Natural killer cell treated with Interleukin-12 subunit alpha and Interleukin-12 subunit beta and Interleukin-15 and Interleukin-18, amount 100 ng/mL, for 72 hours (primary cell): ENCODE data around the gene PNMA6E. TPM values are rescaled to one million over a fixed set of nuclear protein-coding genes. Genes with fewer than 3 reads are reported as not detected.
"Not testable (repeated sequence)": the region's sequence is repeated elsewhere in the genome, so short reads cannot be mapped to it uniquely, and the experiment has no call there.

Source experiments
- ATAC-seq, 2 donors: fragments of 150-1000 bp; cut with Tn5 transposase in 1 of 2; sonication (Bioruptor Pico), chemical (Tn5 transposase) in 1 of 2; 2 replicates each; pipeline ENCODE4 v1.10.0; 2021
- DNase-seq: peaks from one replicate; pipeline ENCODE4 v3.0.0; 2022; ENCODE audit warnings: low spot score
- H3K27ac Mint-ChIP-seq, 2 donors: 1 replicate in 1 of 2; 2 replicates in 1 of 2; pipeline ENCODE4 v1.8.0; 2022; ENCODE audit warnings: mixed read lengths in 2 of 2, mild to moderate bottlenecking in 1 of 2, moderate library complexity in 1 of 2
- H3K27me3 Mint-ChIP-seq, 2 donors: 1 replicate in 1 of 2; 2 replicates in 1 of 2; pipeline ENCODE4 v1.8.0; 2022; ENCODE audit warnings: mixed read lengths in 2 of 2
- H3K36me3 Mint-ChIP-seq: one replicate; pipeline ENCODE4 v1.8.0; 2022; ENCODE audit warnings: mixed read lengths
- H3K4me1 Mint-ChIP-seq, 2 donors: 1 replicate in 1 of 2; 2 replicates in 1 of 2; pipeline ENCODE4 v1.8.0; 2022; ENCODE audit warnings: low read depth in 2 of 2, mixed read lengths in 2 of 2, mild to moderate bottlenecking in 1 of 2
- H3K4me3 Mint-ChIP-seq: one replicate; pipeline ENCODE4 v1.8.0; 2022; ENCODE audit warnings: mixed read lengths
- H3K9me3 Mint-ChIP-seq: 2 replicates; pipeline ENCODE4 v1.8.0; 2022; ENCODE audit warnings: mixed read lengths
- total RNA-seq, 2 donors: library from RNA; stranded (reverse); gene quantifications; one replicate each; pipeline ENCODE4 v1.2.3, GENCODE V29; 2022

The PNMA6E gene
- total RNA-seq, 2 donors from 2014 or later, result not detected

DNA sequence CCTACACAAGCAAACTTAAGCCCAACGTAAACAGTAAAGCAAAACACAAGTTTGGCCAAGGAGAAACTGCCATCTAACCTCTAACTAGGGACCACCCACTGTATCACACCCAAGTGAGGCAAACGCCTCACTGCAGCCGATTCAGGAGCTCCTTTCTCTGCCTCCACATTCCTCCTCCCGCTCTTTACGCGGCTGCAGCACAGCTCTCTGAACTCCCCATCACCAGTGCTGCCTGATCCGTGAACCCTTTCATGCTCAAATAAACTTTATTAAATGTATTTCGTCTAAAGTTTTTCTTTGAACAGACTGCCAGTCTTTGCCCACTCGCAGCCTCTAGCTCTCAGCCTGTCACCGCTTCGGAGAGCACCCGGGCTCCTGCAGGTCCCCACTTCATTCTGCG lies 6.5 kb downstream of the PNMA6E start:
- no peak overlapping the region for H3K27ac Mint-ChIP-seq
- no peaks in the 10 kb centered on the region for H3K9me3 Mint-ChIP-seq
- H3K4me3 Mint-ChIP-seq, result no peak overlapping the region
- H3K4me1 Mint-ChIP-seq, result no peaks in the 10 kb centered on the region
- peaks cover 0 to 2% of the 10 kb centered on the region in 2 donors for H3K27me3 Mint-ChIP-seq
- no peaks in the 10 kb centered on the region for H3K36me3 Mint-ChIP-seq
- DNase-seq, result no peak
- no peak for ATAC-seq

DNA sequence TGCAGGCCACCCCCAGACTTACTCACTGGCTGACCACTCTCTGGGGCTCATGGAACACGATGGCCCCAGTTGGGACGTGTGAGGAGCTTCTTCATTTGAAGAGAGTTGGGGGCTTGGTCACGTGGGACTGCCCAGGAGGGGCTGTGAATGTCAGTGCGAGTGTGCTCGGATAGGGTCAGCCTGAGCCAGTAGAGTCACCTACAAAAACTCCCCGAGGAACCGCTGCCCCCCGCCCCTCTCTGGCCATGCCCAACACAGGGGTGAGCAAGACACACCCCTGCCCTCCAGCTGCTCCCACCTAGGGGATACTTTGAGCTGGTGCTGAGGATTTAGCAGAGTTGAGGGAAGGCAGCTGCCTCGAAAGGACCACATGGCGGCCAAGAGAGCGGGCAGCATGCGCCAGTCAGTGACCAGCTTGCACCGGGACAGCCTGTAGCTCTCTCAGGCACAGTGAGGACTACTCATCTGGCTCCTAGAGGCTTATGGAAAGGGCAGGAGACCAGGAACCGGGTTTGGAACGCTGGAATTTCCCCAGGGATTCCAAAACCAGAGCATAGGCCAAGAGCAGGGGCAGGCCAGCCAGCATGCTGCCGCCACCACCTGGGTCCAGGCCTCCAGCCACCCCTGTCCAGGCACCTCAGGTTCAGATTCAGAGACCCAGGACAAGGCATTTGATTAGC lies 8.4 kb downstream of the PNMA6E start:
- Mint-ChIP-seq H3K9me3 (no peaks in the 10 kb centered on the region), H3K4me3 (no peak overlapping the region), H3K36me3 (no peaks in the 10 kb centered on the region), H3K4me1 (no peaks in the 10 kb centered on the region), H3K27ac (no peak overlapping the region), H3K27me3 (peaks cover 0 to 2% of the 10 kb centered on the region in 2 donors)
- DNase-seq, result no peak
- ATAC-seq, result no peak

DNA sequence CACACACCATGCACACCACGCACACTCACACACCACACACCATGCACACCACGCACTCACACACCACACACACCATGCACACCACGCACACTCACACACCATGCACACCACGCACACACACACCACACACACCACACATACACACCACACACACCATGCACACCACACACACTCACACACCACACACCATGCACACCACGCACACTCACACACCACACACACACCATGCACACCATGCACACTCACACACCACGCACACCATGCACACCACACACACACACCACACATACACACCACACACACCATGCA lies 11.7 kb downstream of the PNMA6E start:
- not testable (repeated sequence) for H3K36me3 Mint-ChIP-seq, H3K4me3 Mint-ChIP-seq, H3K4me1 Mint-ChIP-seq, H3K27ac Mint-ChIP-seq, DNase-seq, H3K9me3 Mint-ChIP-seq, H3K27me3 Mint-ChIP-seq, ATAC-seq

DNA sequence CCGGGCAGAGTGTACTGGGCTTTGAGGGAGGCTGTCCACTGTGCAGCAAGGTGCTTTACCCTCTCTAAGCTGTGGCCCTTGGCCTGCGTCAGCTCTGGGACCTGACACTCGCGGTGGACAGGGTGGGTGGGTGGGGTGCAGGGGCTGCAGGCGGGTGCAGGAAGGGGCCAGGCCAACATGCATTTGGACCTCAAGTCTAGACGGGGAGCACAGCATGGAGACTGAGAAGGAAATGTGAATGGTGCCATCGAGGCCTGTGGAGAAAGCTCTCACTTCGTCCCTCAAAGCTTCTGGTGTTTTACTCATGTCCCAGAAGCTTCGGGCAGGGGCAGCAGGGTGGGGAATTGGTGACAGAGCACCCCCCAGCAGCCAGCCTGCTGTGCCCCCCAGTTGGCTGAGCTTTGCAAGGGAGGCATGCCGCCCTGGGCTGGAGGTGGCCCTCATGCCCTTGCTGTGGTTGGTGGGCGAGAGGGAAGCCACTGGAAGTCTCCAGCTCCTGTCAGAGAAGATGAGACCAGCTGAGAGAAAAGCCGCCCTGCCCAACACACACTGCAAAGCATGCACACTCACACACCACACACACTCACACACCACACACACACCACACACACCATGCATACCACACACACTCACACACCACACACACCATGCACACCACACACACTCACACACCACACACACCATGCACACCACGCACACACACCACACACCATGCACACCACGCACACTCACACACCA lies 12.3 kb downstream of the PNMA6E start:
- Mint-ChIP-seq H3K4me1 (no peaks in the 10 kb centered on the region), H3K4me3 (no peak overlapping the region), H3K27ac (no peak overlapping the region), H3K27me3 (peaks cover 0 to 3% of the 10 kb centered on the region in 2 donors), H3K9me3 (no peaks in the 10 kb centered on the region), H3K36me3 (no peaks in the 10 kb centered on the region)
- ATAC-seq, result no peak
- no peak for DNase-seq

DNA sequence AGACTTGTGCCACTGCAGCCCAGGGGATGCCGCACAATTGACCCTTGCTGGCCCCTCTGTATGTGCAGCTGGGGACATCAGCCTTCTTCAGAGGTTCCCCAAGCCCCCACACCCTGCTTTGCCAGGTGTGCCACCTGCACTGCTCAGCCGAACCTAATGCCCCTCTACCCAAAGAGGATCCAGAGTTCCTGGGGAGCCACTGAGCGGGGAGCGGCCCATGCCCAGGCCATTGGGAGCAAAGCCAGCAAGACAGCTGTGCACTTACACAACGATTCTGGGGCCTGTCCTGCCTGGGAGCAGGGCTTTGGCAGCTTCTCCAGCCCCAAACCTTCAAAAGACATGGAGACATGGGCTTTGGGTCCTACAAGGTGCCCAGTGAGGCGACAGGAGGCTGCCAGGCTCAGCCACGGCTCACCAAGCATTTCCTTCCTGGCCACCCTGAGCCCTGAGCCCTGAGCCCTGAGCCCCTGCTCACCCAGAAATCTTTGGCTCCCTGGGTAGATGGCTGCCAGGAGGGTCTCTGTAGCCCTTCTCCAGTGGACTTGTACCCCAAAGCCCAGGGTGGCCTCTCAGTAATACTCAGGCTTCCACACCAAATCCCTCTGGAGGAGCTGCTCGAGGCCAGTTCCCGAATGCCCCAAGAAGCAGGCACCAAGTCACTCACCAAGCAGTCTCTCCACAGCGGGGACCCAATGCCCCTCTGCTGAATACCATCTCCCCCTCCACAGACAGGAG lies 13.0 kb downstream of the PNMA6E start:
- Mint-ChIP-seq H3K36me3 (no peaks in the 10 kb centered on the region), H3K27me3 (peaks cover 0 to 3% of the 10 kb centered on the region in 2 donors), H3K9me3 (no peaks in the 10 kb centered on the region), H3K4me3 (no peak overlapping the region), H3K4me1 (no peaks in the 10 kb centered on the region), H3K27ac (no peak overlapping the region)
- DNase-seq (no peak), ATAC-seq (peak in 1 of 2 donors; percentile 32)

DNA sequence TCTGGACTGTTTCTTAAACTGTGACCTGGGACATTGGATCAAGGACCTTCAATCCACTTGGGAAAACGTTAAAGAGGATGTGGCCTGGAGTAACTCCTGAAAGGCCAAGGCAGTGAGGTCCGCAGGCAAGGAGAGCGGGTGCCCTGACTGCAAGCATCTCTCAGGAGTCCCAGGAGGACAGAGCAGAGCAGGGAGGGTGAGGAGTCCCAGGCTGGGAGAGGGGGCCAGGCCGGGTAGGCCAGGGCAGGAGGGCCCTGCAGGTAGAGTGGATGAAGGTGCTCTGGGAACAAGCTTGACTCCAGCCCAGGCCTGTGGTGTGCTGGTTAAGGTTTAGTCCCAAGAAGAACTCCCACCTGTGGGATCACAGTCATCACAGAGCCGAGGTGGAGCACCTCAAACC lies 13.8 kb downstream of the PNMA6E start:
- ATAC-seq, result no peak
- Mint-ChIP-seq H3K4me3 (no peak overlapping the region), H3K4me1 (no peaks in the 10 kb centered on the region), H3K9me3 (no peaks in the 10 kb centered on the region), H3K27ac (no peak overlapping the region), H3K36me3 (no peaks in the 10 kb centered on the region), H3K27me3 (peaks cover 0 to 3% of the 10 kb centered on the region in 2 donors)
- no peak for DNase-seq

DNA sequence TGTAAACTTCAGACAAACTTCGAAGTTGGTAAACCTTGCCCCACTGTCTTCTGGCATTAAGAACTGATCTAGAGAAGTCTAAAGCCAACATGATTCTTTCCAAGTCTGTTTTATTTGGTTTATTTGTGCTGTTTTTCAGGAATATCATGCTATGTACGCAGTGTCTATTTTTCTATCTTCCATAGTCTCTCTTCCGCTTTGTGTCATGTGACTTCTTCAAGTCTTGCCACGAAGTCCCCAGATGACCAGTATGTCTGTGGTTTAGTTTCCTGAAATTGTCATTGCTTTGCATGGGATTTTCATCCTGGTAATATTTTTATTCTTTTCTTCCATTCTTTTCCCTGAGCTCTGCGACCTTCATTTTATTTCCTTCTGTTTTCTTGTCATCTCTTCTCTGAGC lies 15.1 kb downstream of the PNMA6E start:
- Mint-ChIP-seq H3K36me3 (no peaks in the 10 kb centered on the region), H3K27me3 (peaks cover 0 to 3% of the 10 kb centered on the region in 2 donors), H3K9me3 (no peaks in the 10 kb centered on the region), H3K27ac (peak overlapping the region in 1 of 2 donors; percentile 32), H3K4me1 (no peaks in the 10 kb centered on the region), H3K4me3 (no peak overlapping the region)
- ATAC-seq (no peak), DNase-seq (no peak)

DNA sequence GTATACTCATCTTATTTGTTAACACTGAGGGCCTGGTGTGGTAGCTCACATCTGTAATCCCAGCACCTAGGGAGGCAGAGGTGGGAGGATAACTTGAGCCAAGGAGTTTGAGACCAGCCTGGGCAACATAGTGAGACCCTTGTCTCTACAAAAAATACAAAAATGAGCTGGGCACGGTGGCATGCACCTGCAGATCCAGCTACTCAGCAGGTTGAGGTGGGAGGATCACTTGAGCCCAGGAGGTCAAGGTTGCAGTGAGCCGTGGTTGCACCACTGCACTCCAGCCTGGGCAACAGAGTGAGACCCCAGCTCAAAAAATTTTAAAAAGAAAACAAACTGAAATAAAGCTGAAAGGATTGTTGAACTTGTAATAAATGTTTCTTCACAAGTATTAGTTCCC lies 16.2 kb downstream of the PNMA6E start:
- not testable (repeated sequence) for DNase-seq, H3K27ac Mint-ChIP-seq, H3K4me1 Mint-ChIP-seq, H3K4me3 Mint-ChIP-seq, ATAC-seq, H3K9me3 Mint-ChIP-seq, H3K36me3 Mint-ChIP-seq, H3K27me3 Mint-ChIP-seq

DNA sequence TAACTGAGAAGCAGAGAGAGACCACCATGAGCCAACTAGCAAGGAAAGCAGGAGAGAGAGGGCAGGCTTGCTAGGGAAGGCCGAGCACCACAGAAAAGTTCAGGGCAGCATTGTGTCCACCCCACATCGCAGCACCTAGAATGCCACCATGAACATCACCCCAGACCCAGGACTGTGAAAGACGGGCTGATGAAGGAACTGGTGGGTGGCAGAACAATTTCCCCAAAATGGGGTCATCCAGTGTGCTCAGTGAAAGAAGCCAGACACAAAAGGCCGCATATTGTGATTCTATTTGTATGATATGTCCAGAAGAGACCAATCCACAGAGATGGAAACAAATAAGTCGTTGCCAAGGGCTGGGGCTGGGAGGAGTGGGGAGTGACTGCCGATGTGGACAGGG lies 16.8 kb downstream of the PNMA6E start:
- ATAC-seq, result no peak
- H3K36me3 Mint-ChIP-seq, result no peaks in the 10 kb centered on the region
- H3K27me3 Mint-ChIP-seq, result peaks cover 0 to 3% of the 10 kb centered on the region in 2 donors
- H3K9me3 Mint-ChIP-seq, result no peaks in the 10 kb centered on the region
- no peak overlapping the region for H3K4me3 Mint-ChIP-seq
- no peaks in the 10 kb centered on the region for H3K4me1 Mint-ChIP-seq
- no peak for DNase-seq
- no peak overlapping the region for H3K27ac Mint-ChIP-seq

DNA sequence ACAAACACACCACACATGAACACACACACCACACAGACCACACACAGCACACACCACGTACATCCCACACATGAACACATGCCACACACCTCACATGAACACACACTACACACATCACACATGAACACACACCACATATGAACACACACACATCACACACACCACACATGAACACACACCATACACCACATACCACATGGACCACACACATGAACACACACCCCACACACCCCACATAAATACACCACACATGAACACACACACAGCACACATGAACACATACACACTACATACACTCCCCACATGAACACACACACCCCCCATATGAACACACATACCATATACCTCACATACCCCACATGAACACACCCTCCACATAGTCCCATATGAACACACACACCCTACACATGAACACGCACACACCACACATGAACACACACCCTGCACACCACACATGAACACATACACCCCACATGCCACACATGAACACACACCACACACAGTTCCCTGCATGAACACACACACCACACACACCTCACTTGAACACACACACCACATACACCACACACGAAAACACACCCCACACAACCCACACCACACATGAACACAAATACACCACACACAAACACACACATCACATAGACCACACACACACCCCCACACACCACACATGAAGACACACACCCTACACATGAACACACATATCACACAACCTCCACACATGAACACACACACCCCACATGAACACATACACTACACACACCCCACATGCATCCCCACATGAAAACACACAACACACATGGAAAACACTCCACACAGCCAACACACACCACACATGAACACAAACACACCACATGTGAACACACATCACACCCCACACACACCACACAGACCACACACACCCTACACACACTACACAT lies 18.3 kb downstream of the PNMA6E start:
- no peak for ATAC-seq
- H3K9me3 Mint-ChIP-seq, result no peaks in the 10 kb centered on the region
- no peak overlapping the region for H3K27ac Mint-ChIP-seq
- DNase-seq, result no peak
- no peaks in the 10 kb centered on the region for H3K36me3 Mint-ChIP-seq
- peaks cover 0 to 3% of the 10 kb centered on the region in 2 donors for H3K27me3 Mint-ChIP-seq
- no peaks in the 10 kb centered on the region for H3K4me1 Mint-ChIP-seq
- H3K4me3 Mint-ChIP-seq, result no peak overlapping the region

DNA sequence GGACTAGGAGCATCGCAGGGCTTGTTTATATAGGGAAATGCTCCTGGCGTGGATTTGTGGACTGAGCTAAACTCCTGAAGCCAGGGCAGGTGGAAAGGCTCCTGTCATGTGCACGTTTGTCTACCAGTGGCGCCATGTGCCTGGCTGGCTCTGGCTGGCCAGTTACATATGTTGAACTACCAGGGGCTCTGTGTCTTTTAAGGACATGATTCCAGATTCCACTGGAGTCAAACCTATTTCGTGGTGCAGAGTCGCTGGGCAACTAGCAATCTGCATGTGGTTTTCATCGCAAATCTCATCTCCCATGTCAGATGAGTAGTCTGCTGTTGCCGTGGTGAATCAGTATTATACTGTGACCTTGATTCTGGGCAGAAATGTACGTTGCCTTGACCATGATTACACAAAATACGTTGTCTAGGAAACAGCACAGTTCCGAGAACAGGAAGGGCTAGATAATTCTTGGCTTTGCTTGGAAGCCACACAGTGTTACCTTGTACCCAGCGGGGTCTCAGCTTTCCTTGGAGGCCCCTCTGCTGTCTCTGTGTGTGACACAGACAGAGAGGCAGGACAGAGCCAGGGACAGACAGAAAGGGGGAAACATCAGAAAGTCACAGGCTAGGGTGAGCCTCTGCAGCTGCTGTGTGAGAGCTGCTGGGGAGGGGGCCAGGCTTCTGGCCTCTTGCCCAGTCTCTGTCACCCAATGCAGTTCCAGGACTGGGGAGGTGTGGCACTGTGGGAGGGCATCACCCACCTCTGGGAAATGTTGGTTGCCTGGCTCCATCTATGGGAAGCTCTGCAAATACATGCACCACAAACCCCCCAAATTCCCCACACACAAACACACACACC lies 19.2 kb downstream of the PNMA6E start:
- DNase-seq, result no peak
- ATAC-seq, result peak; percentile 58 to 82
- no peak overlapping the region for H3K27ac Mint-ChIP-seq
- no peak overlapping the region for H3K4me3 Mint-ChIP-seq
- H3K36me3 Mint-ChIP-seq, result no peaks in the 10 kb centered on the region
- peaks cover 0 to 3% of the 10 kb centered on the region in 2 donors for H3K27me3 Mint-ChIP-seq
- H3K9me3 Mint-ChIP-seq, result no peaks in the 10 kb centered on the region
- no peaks in the 10 kb centered on the region for H3K4me1 Mint-ChIP-seq

DNA sequence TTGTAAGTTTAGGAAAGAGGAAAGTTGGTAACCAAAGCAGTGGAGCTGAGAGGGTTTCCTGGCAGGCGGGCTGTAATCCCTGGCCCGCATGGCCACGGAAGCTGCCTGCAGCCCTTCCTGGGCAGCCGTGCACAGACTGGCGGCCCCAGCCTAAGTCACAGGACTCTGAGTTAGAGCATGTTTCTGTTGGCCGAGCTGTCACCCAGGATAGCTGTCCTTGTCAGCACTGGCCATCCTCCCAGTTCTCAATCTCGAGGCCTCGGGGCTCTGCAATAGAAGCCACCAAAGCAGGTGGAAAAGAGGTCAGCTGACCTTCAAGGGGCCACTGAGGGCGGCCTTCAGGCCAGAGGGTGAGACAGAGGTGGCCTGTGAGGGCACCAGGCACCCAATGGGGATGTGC lies 20.5 kb downstream of the PNMA6E start:
- no peaks in the 10 kb centered on the region for H3K4me1 Mint-ChIP-seq
- H3K36me3 Mint-ChIP-seq, result no peaks in the 10 kb centered on the region
- H3K9me3 Mint-ChIP-seq, result no peaks in the 10 kb centered on the region
- peaks cover 0 to 2% of the 10 kb centered on the region in 2 donors for H3K27me3 Mint-ChIP-seq
- no peak overlapping the region for H3K27ac Mint-ChIP-seq
- H3K4me3 Mint-ChIP-seq, result no peak overlapping the region
- ATAC-seq (no peak), DNase-seq (no peak)
